ENCODE measurements around the gene PGLYRP3.

The PGLYRP3 gene

DNA sequence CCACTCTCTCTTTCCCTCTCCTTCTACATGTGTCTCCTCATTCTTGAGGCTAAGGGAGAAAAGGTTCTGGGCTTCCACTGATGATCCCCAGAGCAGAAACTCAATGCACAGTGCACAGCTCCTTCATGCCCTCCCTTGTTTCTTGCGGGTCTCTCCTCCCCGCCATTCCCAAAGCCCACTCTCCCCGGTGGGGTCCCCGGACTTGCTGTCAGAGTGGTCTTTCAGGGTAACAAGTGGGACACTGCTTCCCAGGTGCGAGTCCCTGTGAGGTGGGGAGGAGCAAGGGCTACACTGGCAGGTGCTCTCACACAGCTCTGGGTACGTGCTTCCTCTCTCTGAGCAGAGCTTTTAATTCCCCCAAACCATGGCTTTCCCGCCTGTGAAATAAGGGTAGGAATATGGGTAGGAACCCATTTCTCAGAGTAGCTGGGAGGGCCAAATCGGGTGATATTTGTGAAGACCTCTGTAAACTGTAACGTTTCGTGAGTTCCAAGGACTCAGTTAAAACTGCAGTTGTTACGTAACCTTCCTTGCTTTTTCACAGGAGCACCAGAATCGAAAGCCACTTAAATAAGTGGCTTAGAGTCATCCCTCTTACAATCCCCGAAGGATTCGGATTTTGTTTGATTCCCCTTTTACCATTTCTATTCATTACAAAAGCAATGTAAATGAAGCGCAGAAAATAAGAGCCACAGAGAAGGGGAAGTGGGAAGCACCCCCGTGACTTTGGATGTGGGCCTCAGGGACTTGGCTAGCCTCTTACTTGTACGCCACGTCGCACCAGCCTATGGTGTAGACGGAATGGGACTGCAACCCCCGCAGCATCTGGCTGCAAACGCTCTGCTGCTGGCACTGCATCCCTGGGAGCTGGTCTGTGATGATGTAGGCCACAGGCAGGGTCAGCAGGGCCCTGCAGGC is 6.2 kb downstream of the PGLYRP3 start:
- DNase-seq (ENCODE audit: low read depth): no peak
- no peak overlapping the region for H3K4me3 ChIP-seq (ENCODE audit: low read length)
- TF ChIP-seq, protein P1, sequence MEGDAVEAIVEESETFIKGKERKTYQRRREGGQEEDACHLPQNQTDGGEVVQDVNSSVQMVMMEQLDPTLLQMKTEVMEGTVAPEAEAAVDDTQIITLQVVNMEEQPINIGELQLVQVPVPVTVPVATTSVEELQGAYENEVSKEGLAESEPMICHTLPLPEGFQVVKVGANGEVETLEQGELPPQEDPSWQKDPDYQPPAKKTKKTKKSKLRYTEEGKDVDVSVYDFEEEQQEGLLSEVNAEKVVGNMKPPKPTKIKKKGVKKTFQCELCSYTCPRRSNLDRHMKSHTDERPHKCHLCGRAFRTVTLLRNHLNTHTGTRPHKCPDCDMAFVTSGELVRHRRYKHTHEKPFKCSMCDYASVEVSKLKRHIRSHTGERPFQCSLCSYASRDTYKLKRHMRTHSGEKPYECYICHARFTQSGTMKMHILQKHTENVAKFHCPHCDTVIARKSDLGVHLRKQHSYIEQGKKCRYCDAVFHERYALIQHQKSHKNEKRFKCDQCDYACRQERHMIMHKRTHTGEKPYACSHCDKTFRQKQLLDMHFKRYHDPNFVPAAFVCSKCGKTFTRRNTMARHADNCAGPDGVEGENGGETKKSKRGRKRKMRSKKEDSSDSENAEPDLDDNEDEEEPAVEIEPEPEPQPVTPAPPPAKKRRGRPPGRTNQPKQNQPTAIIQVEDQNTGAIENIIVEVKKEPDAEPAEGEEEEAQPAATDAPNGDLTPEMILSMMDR (conservative IDR thresholded peaks at IDR 0.05; ENCODE audit: low read length): no peak

GRCh38 chr1:153305682-153306081 is 7.1 kb downstream of the PGLYRP3 start:
- TF ChIP-seq, protein P1 (conservative IDR thresholded peaks at IDR 0.05; ENCODE audit: low read length): no peak
- H3K4me3 ChIP-seq (ENCODE audit: low read length): no peak overlapping the region
- no peak for DNase-seq (ENCODE audit: low read depth)

- TF ChIP-seq, protein P1 (conservative IDR thresholded peaks at IDR 0.05; ENCODE audit: low read length): no peak
- DNase-seq (ENCODE audit: low read depth): no peak
- H3K4me3 ChIP-seq (ENCODE audit: low read length): no peak overlapping the region
Measured at GRCh38 chr1:153302308-153302707, 10.4 kb downstream of the PGLYRP3 start.

GRCh38 chr1:153293851-153294250 is 18.9 kb downstream of the PGLYRP3 start:
- TF ChIP-seq, protein P1 (conservative IDR thresholded peaks at IDR 0.05; ENCODE audit: low read length): no peak
- DNase-seq (ENCODE audit: low read depth): no peak

GRCh38 chr1:153293480-153293775 is 19.3 kb downstream of the PGLYRP3 start:
- no peak for DNase-seq (ENCODE audit: low read depth)
- no peak overlapping the region for H3K4me3 ChIP-seq (ENCODE audit: low read length)
- TF ChIP-seq, protein P1 (conservative IDR thresholded peaks at IDR 0.05; ENCODE audit: low read length): no peak

More at GRCh38 chr1:153293851-153294250, 18.9 kb downstream of the PGLYRP3 start:
- no peak overlapping the region for H3K4me3 ChIP-seq (ENCODE audit: low read length)

GRCh38 chr1:153292740-153293479 is 19.8 kb downstream of the PGLYRP3 start:
- no peak for DNase-seq (ENCODE audit: low read depth)
- no peak overlapping the region for H3K4me3 ChIP-seq (ENCODE audit: low read length)
- TF ChIP-seq, protein P1 (conservative IDR thresholded peaks at IDR 0.05; ENCODE audit: low read length): no peak

All from AG10803 (cell line).